ENCODE measurements around the gene DDTL. TPM values are rescaled to one million over a fixed set of nuclear protein-coding genes. Genes with fewer than 3 reads are reported as not detected.
"Not testable (repeated sequence)": the region's sequence is repeated elsewhere in the genome, so short reads cannot be mapped to it uniquely, and the experiment has no call there.

DDTL gene
- total RNA-seq, 4 donors from 2014 or later, result 0.27 to 1.7 (median 1.4) TPM; not detected in 1

DNA sequence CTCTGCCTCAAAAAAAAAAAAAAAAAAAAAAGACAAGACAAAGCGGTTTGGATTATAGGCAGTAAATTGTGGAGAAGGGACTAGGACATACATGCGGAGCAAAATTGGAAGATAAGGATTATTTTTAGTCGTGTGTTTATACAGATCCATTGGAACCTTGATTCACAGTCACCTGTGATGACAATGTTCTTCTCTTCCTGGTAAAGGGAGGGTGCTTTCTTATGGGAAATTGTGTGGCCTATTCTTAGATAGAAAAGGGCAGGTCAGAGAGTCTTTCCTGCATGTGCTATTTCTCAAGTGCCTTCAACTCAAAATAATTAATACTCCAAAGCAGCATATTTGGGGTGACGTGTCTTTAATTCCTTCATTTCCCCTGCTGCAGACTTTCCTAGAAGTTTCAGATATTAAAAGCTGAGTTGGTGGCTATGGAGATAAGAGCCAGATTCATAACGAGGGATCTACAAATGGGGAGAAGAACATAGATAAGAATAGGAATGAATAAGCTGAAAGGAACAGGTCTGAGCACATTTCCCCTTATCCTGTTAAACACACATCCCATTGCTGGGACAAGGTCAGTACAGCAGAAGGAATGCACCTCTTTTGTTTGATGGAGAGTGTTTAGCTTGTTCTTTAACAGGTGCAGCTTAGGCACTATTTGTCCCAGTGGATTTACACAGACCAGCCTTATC lies 28.2 kb upstream of the DDTL start:
- no peak for DNase-seq
- H3K4me3 ChIP-seq (replicated peaks in 1 of 3), result no peak overlapping the region
- no peaks in the 10 kb centered on the region for H3K4me1 ChIP-seq
- TF ChIP-seq, protein P1, sequence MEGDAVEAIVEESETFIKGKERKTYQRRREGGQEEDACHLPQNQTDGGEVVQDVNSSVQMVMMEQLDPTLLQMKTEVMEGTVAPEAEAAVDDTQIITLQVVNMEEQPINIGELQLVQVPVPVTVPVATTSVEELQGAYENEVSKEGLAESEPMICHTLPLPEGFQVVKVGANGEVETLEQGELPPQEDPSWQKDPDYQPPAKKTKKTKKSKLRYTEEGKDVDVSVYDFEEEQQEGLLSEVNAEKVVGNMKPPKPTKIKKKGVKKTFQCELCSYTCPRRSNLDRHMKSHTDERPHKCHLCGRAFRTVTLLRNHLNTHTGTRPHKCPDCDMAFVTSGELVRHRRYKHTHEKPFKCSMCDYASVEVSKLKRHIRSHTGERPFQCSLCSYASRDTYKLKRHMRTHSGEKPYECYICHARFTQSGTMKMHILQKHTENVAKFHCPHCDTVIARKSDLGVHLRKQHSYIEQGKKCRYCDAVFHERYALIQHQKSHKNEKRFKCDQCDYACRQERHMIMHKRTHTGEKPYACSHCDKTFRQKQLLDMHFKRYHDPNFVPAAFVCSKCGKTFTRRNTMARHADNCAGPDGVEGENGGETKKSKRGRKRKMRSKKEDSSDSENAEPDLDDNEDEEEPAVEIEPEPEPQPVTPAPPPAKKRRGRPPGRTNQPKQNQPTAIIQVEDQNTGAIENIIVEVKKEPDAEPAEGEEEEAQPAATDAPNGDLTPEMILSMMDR (IDR thresholded peaks at IDR 0.05), result no peak
- TF ChIP-seq POLR2A (IDR thresholded peaks at IDR 0.05), result no peak
- H3K27me3 ChIP-seq, result no peaks in the 10 kb centered on the region
- no peaks in the 10 kb centered on the region for H3K9me3 ChIP-seq
- no peak overlapping the region for H3K27ac ChIP-seq
- WGBS, 2 donors, result 68 to 77% methylated on average over 5 of the region's 5 CpGs
- no peaks in the 10 kb centered on the region for H3K36me3 ChIP-seq
- intact Hi-C loops (cut with DNase I), result no loop called here

DNA sequence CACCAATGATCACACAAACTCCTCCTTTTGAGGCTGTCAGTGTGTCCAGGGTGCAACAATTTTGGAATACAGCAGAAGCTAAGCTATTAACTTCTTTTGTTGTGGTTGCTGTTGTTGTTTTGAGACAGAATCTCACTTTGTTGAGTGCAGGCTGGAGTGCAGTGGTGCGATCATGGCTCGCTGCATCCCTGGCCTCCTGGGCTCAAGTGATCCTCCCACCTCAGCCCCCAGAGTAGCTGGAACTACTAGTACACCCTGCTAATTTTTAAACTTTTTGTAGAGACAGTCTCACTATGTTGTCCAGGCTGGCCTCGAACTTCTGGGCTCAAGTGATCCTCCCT lies 27.7 kb upstream of the DDTL start:
- intact Hi-C loops (cut with DNase I), result no loop called here
- no peaks in the 10 kb centered on the region for H3K27me3 ChIP-seq
- no peak overlapping the region for H3K4me3 ChIP-seq (replicated peaks in 1 of 3)
- H3K9me3 ChIP-seq, result no peaks in the 10 kb centered on the region
- no peak overlapping the region for H3K27ac ChIP-seq
- no peaks in the 10 kb centered on the region for H3K36me3 ChIP-seq
- DNase-seq, result no peak
- WGBS, 2 donors, result 65% methylated on average over 3 of the region's 3 CpGs; no CpG with 5 or more reads in 1 of the 2 donors
- H3K4me1 ChIP-seq, result no peaks in the 10 kb centered on the region
- TF ChIP-seq POLR2A (IDR thresholded peaks at IDR 0.05), result no peak
- TF ChIP-seq, protein P1 (IDR thresholded peaks at IDR 0.05), result no peak

DNA sequence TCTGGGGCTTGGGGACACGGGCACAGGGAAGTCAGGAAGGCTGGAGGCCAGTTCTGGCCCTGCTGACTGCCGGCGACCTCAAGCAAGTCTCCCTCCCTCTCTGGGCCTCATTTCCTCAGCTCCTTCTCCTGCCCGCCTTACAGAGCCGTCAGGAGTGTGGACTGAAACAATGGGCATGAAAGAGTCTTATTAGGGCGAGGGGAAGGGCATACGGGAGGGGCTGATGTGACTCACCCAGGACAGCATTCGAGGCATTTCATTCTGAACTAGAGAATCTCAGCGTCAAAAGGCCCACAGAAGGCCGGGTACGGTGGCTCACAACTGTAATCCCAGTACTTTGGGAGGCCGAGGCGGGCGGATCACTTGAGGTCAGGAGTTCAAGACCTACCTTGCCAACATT lies 26.5 kb upstream of the DDTL start:
- H3K27ac ChIP-seq; H3K9me3 ChIP-seq; intact Hi-C loops (cut with DNase I); H3K4me1 ChIP-seq; H3K36me3 ChIP-seq; DNase-seq; H3K27me3 ChIP-seq; H3K4me3 ChIP-seq (replicated peaks in 1 of 3): not testable (repeated sequence)
- 81% methylated on average over 5 of the region's 14 CpGs; no CpG with 5 or more reads in 1 of the 2 donors for WGBS, 2 donors

DNA sequence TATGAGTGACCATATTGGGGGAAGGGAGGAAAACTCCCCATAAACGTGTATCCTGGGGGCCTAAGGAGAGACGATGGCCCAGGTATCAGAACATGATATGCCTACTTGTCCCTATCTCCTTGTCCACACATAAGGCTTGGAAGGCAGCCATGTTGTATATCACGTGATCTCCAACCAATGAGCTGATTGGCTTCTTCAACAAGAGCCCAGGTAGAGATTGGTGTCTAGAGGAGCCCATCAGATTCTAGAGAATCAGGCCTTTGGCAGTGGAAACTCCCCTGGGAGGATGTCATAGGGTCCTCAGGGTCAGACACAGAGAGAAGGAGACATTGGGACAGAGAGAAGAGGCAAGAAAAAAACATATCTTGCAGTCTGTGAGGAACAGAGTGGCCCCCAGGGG lies 19.3 kb upstream of the DDTL start:
- H3K36me3 ChIP-seq; H3K9me3 ChIP-seq; H3K4me1 ChIP-seq; intact Hi-C loops (cut with DNase I); DNase-seq; H3K4me3 ChIP-seq (replicated peaks in 1 of 3); H3K27ac ChIP-seq; H3K27me3 ChIP-seq: not testable (repeated sequence)
- WGBS, 2 donors, result 89% methylated on average over 2 of the region's 3 CpGs; no CpG with 5 or more reads in 1 of the 2 donors

DNA sequence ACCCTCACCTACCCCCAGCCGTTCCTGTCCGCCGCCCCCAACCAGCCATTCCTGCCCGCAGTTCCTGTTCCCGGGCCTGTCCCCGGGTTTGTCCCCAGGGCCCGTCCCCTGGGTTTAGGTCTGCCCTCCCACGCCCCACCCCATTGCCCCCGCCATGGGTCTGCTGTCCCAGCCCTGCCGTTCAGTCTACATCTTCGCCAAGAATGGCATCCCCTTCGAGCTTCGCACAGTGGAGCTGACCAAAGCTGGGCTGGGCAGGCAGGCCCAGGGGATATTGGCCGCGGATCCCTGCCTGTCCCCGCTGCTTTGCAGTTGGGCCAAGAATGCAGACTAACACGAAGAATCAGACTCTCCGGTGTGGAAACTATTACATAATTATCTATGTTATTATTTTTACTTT lies 16.9 kb upstream of the DDTL start:
- H3K9me3 ChIP-seq; H3K27ac ChIP-seq; H3K36me3 ChIP-seq; DNase-seq; H3K27me3 ChIP-seq; H3K4me1 ChIP-seq; H3K4me3 ChIP-seq (replicated peaks in 1 of 3): not testable (repeated sequence)
- intact Hi-C loops (cut with DNase I), result loop anchor here (10.0 kb wide), 2 partner anchors 225 to 315 kb away; no protein-coding TSS in a partner anchor
- 83 to 91% methylated on average over 16 to 18 of the region's 18 CpGs for WGBS, 2 donors

DNA sequence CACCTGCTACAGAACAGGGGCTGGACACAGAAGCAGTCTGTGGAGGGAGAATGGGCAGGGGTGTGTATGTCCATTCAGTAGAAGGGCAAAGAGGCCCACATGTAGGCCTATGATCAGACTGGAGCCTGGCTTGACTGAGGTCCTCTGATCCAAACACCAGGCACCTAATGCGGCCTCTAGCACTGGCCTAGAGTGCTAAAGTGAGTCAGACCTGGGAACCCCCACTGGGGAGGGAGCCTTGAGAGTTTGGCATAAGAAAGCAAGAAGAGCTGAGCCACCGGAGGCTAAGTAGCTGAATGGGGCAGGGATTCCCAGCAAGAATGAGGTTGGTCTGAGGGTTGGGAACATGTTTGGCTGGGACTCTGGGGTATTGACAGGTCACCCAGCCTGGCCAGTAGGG lies 15.3 kb upstream of the DDTL start:
- not testable (repeated sequence) for DNase-seq; H3K4me1 ChIP-seq; H3K27me3 ChIP-seq; H3K27ac ChIP-seq; H3K9me3 ChIP-seq; H3K36me3 ChIP-seq; H3K4me3 ChIP-seq (replicated peaks in 1 of 3)
- intact Hi-C loops (cut with DNase I), result loop anchor here (10.0 kb wide), 2 partner anchors 223 to 313 kb away; no protein-coding TSS in a partner anchor
- WGBS, 2 donors, result 93 to 95% methylated on average over 2 of the region's 2 CpGs

DNA sequence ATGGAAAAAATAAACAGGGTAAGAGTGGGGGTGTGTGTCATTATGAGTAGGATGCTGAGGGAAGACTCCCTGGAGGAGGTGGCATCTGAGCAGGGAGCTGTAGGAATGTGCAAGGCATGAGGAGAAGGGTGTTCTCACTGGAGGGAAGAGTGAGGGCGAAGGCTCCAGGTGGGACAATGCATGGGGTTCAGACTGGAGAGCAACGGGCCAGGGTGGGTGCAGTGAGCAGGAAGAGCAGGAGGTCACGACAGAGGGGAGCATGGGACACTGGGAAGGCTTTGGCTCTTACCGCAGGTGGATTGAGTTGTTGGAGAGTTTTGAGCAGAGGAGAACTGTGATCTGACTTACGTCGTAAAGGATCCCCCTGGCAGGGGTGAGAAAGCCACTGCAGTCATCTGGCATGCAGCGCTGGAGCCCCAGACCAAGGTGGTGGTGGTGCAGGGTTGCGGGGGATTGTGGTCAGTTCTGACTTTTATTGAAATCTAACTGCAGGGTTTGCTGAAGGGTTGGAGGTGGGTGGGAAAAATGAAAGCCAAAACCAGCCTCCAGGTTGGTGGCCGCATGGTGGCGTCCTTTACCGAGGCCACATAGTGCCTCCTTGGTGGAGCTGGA lies 13.8 kb upstream of the DDTL start:
- H3K9me3 ChIP-seq; DNase-seq; H3K27ac ChIP-seq; H3K4me1 ChIP-seq; H3K36me3 ChIP-seq; H3K4me3 ChIP-seq (replicated peaks in 1 of 3); H3K27me3 ChIP-seq: not testable (repeated sequence)
- intact Hi-C loops (cut with DNase I), result loop anchor here (10.0 kb wide), 2 partner anchors 222 to 312 kb away; no protein-coding TSS in a partner anchor
- WGBS, 2 donors, result 73 to 74% methylated on average over 11 of the region's 11 CpGs

DNA sequence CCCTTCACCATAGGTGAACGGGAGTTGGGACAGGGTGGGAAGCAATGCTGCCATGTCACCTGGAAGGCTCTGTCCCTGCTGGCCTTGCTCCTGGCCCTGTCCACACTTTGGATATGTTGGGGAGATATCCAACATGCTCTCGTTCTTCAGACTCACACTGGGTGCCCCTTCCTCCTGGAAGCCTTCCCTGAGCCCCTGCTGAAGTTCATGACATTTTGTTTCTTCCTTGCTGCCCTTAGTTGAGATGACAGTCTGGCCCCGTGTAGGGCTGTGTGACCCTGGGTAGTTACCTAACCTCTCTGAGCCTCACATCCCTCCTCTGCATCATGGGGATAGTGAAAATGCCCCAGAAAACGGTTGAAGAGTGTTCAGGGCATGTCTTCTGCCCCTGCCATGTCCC lies 13.2 kb upstream of the DDTL start:
- H3K36me3 ChIP-seq; H3K4me1 ChIP-seq; H3K27me3 ChIP-seq; H3K9me3 ChIP-seq; DNase-seq; H3K4me3 ChIP-seq (replicated peaks in 1 of 3); H3K27ac ChIP-seq: not testable (repeated sequence)
- WGBS, 2 donors, result 66 to 82% methylated on average over 4 of the region's 4 CpGs
- intact Hi-C loops (cut with DNase I), result loop anchor here (10.0 kb wide), 2 partner anchors 221 to 311 kb away; no protein-coding TSS in a partner anchor

DNA sequence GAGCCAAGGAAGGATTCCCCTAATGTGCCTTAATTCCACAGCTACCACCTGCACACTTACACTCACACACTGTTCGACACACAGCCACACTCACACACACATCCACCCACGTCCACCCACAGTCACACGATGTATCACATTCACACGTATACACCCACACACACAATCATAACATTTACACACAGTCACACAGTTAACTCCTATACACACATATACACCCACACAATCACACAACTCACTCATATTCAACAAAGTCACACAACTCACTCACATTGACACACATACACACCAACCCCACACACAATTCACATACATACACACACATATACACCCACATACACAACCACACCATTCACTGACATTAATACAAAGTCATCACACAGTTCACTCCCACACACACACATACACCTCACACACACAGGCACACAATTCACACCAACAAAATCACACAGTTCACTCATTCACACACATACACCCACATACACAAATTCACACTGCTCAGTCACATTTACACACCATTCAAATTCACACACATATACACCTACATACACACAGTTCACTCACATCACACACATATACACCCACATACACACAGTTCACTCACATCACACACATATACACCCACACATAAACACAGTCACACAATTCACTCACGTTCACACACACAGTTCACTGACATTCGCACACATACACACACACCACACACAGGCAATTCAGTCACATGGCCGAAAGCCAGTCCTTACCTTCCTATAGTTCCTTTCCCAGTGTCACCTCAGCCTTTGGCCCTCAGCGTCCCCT lies 12.3 kb upstream of the DDTL start:
- not testable (repeated sequence) for H3K4me1 ChIP-seq; H3K9me3 ChIP-seq; DNase-seq; H3K4me3 ChIP-seq (replicated peaks in 1 of 3); H3K27ac ChIP-seq; H3K27me3 ChIP-seq; H3K36me3 ChIP-seq
- intact Hi-C loops (cut with DNase I), result loop anchor here (10.0 kb wide), 2 partner anchors 220 to 310 kb away; no protein-coding TSS in a partner anchor
- 81% methylated on average over 8 of the region's 8 CpGs for whole genome bisulfite sequencing, 2 donors

DNA sequence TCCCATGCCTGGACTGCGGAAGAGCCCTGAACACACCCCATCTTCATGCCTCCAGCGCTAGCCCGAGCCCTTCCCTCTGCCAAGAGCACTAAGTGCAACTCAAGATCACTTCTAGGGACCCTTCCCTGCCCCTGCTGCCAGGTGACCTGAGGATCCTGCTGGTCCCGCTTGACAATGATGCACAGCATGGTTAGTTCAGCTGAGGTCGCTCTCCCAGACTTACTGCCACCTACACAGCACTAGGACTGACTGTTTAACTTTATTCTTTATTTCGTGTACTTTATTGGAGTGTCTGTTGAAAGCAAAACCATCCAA lies 11.7 kb upstream of the DDTL start:
- not testable (repeated sequence) for H3K9me3 ChIP-seq; H3K27me3 ChIP-seq; DNase-seq; H3K27ac ChIP-seq; H3K4me3 ChIP-seq (replicated peaks in 1 of 3); H3K36me3 ChIP-seq; H3K4me1 ChIP-seq
- intact Hi-C loops (cut with DNase I), result loop anchor here (10.0 kb wide), 2 partner anchors 220 to 310 kb away; no protein-coding TSS in a partner anchor
- WGBS, 2 donors, result 57 to 69% methylated on average over 5 to 6 of the region's 6 CpGs

Data from thyroid gland (tissue), 4 donors.